DOHH2 (cell line): ENCODE results near the gene MYO1F.

ENCODE experiments used
- H3F3A ChIP-seq: fragments of 200-600 bp; sonication (generic), shearing (Covaris generic); 2 replicates; pipeline ENCODE4 v1.6.0; 2016; ENCODE audit warnings: antibody characterized with exemption, mild to moderate bottlenecking; ENCODE audit not compliant: control insufficient read depth, insufficient read depth
- H3K27ac ChIP-seq: fragments of 200-600 bp; sonication (generic); 2 replicates; pipeline ENCODE4 v1.5.1; 2014; ENCODE audit warnings: low read depth, mild to moderate bottlenecking, low read length, moderate library complexity
- H3K27me3 ChIP-seq: fragments of 200-600 bp; sonication (generic); 2 replicates; pipeline ENCODE4 v1.6.1; 2014; ENCODE audit warnings: mild to moderate bottlenecking, low read length, mixed read lengths; ENCODE audit not compliant: control insufficient read depth
- H3K36me3 ChIP-seq: fragments of 200-600 bp; sonication (generic); 2 replicates; pipeline ENCODE4 v1.6.1; 2014; ENCODE audit warnings: mild to moderate bottlenecking, low read length, moderate library complexity, mixed read lengths; ENCODE audit not compliant: control insufficient read depth
- H3K4me1 ChIP-seq: fragments of 200-600 bp; sonication (generic); 2 replicates; pipeline ENCODE4 v1.6.1; 2014; ENCODE audit warnings: mild to moderate bottlenecking, low read length, mixed read lengths; ENCODE audit not compliant: control insufficient read depth
- H3K4me2 ChIP-seq: fragments of 200-600 bp; sonication (generic); 2 replicates; pipeline ENCODE4 v1.6.0; 2014; ENCODE audit warnings: mild to moderate bottlenecking, low read length, moderate library complexity
- H3K4me3 ChIP-seq: fragments of 200-600 bp; sonication (generic); 2 replicates; pipeline ENCODE4 v1.5.1; 2014; ENCODE audit warnings: mild to moderate bottlenecking, low read length, mixed read lengths
- H3K79me2 ChIP-seq: fragments of 200-600 bp; sonication (generic); 2 replicates; pipeline ENCODE4 v1.6.1; 2014; ENCODE audit warnings: mild to moderate bottlenecking, low read length, mixed read lengths; ENCODE audit not compliant: control insufficient read depth
- H3K9me2 ChIP-seq: fragments of 200-600 bp; sonication (generic); replicated peaks from 2 replicates; pipeline ENCODE4 v1.6.1; 2014; ENCODE audit warnings: mild to moderate bottlenecking, low read length, mixed read lengths; ENCODE audit not compliant: control insufficient read depth
- H3K9me3 ChIP-seq: fragments of 200-600 bp; sonication (generic); 2 replicates; pipeline ENCODE4 v1.6.1; 2014; ENCODE audit warnings: antibody characterized with exemption, low read length, mixed read lengths; ENCODE audit not compliant: control insufficient read depth, insufficient read depth
- H4K20me1 ChIP-seq: fragments of 200-600 bp; sonication (generic); 2 replicates; pipeline ENCODE4 v1.6.0; 2014; ENCODE audit warnings: low read depth, mild to moderate bottlenecking, antibody characterized with exemption, low read length, moderate library complexity; ENCODE audit not compliant: control insufficient read depth, insufficient read depth
- CTCF ChIP-seq: fragments of 200-600 bp; sonication (generic); IDR thresholded peaks from one replicate; pipeline ENCODE4 v1.5.1; 2014; ENCODE audit warnings: antibody characterized with exemption, mild to moderate bottlenecking, low read depth, low read length; ENCODE audit not compliant: poor library complexity, severe bottlenecking
- EZH2phosphoT487 ChIP-seq: fragments of 200-600 bp; sonication (generic); IDR thresholded peaks from 2 replicates; pipeline ENCODE4 v1.6.1; 2017; ENCODE audit warnings: borderline replicate concordance, mild to moderate bottlenecking, antibody characterized with exemption, low read length, moderate library complexity, mixed read lengths

Gene MYO1F

GRCh38 chr19:8615024-8615423 lies 37.8 kb upstream of the MYO1F start:
- no peak overlapping the region for H3K27ac ChIP-seq
- no peaks in the 10 kb centered on the region for H3K4me1 ChIP-seq

GRCh38 chr19:8614455-8614854 lies 37.2 kb upstream of the MYO1F start:
- no peaks in the 10 kb centered on the region for H3K79me2 ChIP-seq
- no peaks in the 10 kb centered on the region for H3F3A ChIP-seq
- H3K4me2 ChIP-seq = no peak overlapping the region
- no peak overlapping the region for H3K4me3 ChIP-seq
- no peaks in the 10 kb centered on the region for H3K36me3 ChIP-seq
- TF ChIP-seq CTCF = no peak
- TF ChIP-seq EZH2phosphoT487 = no peak
- H3K4me1 ChIP-seq = no peaks in the 10 kb centered on the region
- H3K27ac ChIP-seq = no peak overlapping the region
- no peaks in the 10 kb centered on the region for H3K9me3 ChIP-seq
- no peaks in the 10 kb centered on the region for H3K9me2 ChIP-seq
- peaks cover 6% of the 10 kb centered on the region; the same call in 1 of the 2 replicates for H3K27me3 ChIP-seq
- no peaks in the 10 kb centered on the region for H4K20me1 ChIP-seq

More at GRCh38 chr19:8615024-8615423, 37.8 kb upstream of the MYO1F start:
- no peaks in the 10 kb centered on the region for H3K36me3 ChIP-seq
- H3K9me2 ChIP-seq = no peaks in the 10 kb centered on the region
- peaks cover 1% of the 10 kb centered on the region; the same call in 1 of the 2 replicates for H3K27me3 ChIP-seq
- H3K4me3 ChIP-seq = no peak overlapping the region
- no peaks in the 10 kb centered on the region for H4K20me1 ChIP-seq
- no peaks in the 10 kb centered on the region for H3K79me2 ChIP-seq
- no peaks in the 10 kb centered on the region for H3K9me3 ChIP-seq
- no peaks in the 10 kb centered on the region for H3F3A ChIP-seq
- H3K4me2 ChIP-seq = no peak overlapping the region
- TF ChIP-seq CTCF (no peak), EZH2phosphoT487 (no peak)

GRCh38 chr19:8612807-8613171 lies 35.5 kb upstream of the MYO1F start:
- no peaks in the 10 kb centered on the region for H3K9me3 ChIP-seq
- TF ChIP-seq EZH2phosphoT487 = no peak
- TF ChIP-seq CTCF = no peak
- no peaks in the 10 kb centered on the region for H4K20me1 ChIP-seq
- no peak overlapping the region for H3K27ac ChIP-seq
- peaks cover 6% of the 10 kb centered on the region; the same call in 1 of the 2 replicates for H3K27me3 ChIP-seq
- no peaks in the 10 kb centered on the region for H3K4me1 ChIP-seq
- no peak overlapping the region for H3K4me3 ChIP-seq
- no peak overlapping the region for H3K4me2 ChIP-seq
- no peaks in the 10 kb centered on the region for H3K36me3 ChIP-seq
- no peaks in the 10 kb centered on the region for H3K79me2 ChIP-seq
- no peaks in the 10 kb centered on the region for H3K9me2 ChIP-seq
- no peaks in the 10 kb centered on the region for H3F3A ChIP-seq
